ENCODE data around the gene MRAP. TPM values are rescaled to one million over a fixed set of nuclear protein-coding genes. Genes with fewer than 3 reads are reported as not detected.

The MRAP gene
- total and polyA plus RNA-seq, 2 donors (not counting 1 experiment from before 2014, with no cell fraction given), result not detected

DNA sequence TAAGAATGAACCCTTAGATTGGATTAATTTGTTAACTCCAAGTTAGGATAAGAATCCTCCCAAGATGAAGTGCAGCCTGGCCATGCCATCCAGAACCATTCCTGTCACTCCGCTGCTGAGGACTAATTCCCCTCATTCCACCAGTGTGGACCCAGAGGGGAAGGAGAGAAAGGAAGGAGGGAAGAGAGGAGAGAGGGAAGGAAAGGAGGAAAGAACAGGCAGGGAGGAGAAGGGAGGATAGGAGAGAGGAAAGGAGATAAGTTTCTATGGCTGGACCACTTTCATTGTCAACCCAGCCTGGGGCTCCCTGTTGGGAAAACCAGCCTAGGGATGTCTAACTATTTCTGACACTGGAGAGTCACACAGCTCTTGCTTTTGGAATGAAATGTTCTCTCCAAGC, 4.7 kb downstream of the MRAP start:
- CTCF ChIA-PET, result no interaction called here
- peaks cover 0 to 2% of the 10 kb centered on the region in 2 experiments for H3K36me3 ChIP-seq (replicated peaks in 1 of 2; ENCODE audit: control extremely low read depth in 1 of 2, control insufficient read depth in 1 of 2, extremely low read depth in 1 of 2, insufficient read depth in 2 of 2, low read length in 1 of 2)
- POLR2A ChIA-PET, result no interaction called here
- Mint-ChIP-seq H3K27ac (no peak overlapping the region), H3K4me1 (no peaks in the 10 kb centered on the region), H3K4me3 (no peak overlapping the region), H3K27me3 (no peaks in the 10 kb centered on the region), H3K9me3 (ENCODE audit: insufficient read depth) (no peaks in the 10 kb centered on the region)
- H3K4me3 ChIP-seq (ENCODE audit: control extremely low read depth in 1 of 5, extremely low read depth in 1 of 5, insufficient read depth in 1 of 5, low read depth in 2 of 5, low read length in 4 of 5), result no peak overlapping the region
- H3K79me2 ChIP-seq (ENCODE audit: control insufficient read depth, insufficient read depth, low read length), result no peaks in the 10 kb centered on the region
- no CpG with 5 or more reads among the region's 1 CpG for WGBS (ENCODE audit: insufficient coverage)
- no peak overlapping the region for H3K4me2 ChIP-seq (replicated peaks; ENCODE audit: low read depth, low read length, poor library complexity, severe bottlenecking)
- H4K20me1 ChIP-seq (ENCODE audit: control insufficient read depth, insufficient read depth, low read length, poor library complexity, severe bottlenecking), result no peaks in the 10 kb centered on the region
- no peak overlapping the region for H3K27ac ChIP-seq (ENCODE audit: low read length in 2 of 2)
- no peaks in the 10 kb centered on the region for H3K27me3 ChIP-seq (replicated peaks in 1 of 4; ENCODE audit: control extremely low read depth in 1 of 4, control insufficient read depth in 3 of 4, insufficient read depth in 4 of 4, low read length in 3 of 4)
- H2AFZ ChIP-seq (ENCODE audit: insufficient read depth, low read depth, low read length, poor library complexity, severe bottlenecking), result no peak overlapping the region
- no peaks in the 10 kb centered on the region for H3K4me1 ChIP-seq (ENCODE audit: control insufficient read depth in 2 of 2, insufficient read depth in 2 of 2, low read length in 2 of 2)
- no peak overlapping the region for H3K9ac ChIP-seq (ENCODE audit: low read length)
- no peak for TF ChIP-seq EZH2 (IDR thresholded peaks at IDR 0.05; ENCODE audit: borderline replicate concordance, insufficient read depth, low read depth, low read length, poor library complexity, severe bottlenecking)
- TF ChIP-seq CTCF (IDR thresholded peaks at IDR 0.05), result no peak
- no peak for DNase-seq
- ATAC-seq (ENCODE audit: low read depth), result no peak
- intact Hi-C loops (cut with micrococcal nuclease), result no loop called here
- H3K9me3 ChIP-seq (ENCODE audit: control extremely low read depth in 1 of 3, control insufficient read depth in 2 of 3, insufficient read depth in 1 of 3, low read length in 2 of 3), result no peaks in the 10 kb centered on the region

DNA sequence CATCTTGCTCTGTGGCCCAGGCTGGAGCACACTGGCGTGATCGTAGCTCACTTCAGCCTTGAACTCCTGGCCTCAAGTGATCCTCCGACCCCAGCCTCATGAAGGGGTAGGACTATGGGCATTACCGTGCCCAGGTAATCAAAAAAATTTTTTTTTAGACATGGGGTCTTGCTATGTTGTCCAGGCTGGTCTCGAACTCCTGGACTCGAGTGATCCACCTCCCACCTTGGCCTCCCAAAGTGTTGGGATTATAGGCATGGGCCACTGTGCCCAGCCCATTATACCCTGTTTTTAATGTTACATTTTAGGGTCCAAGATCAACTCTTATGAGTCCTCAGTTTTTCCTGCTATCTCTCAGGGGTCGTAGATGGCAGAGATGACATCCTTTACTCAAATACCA, 6.3 kb downstream of the MRAP start:
- no peaks in the 10 kb centered on the region for H3K79me2 ChIP-seq (ENCODE audit: control insufficient read depth, insufficient read depth, low read length)
- H4K20me1 ChIP-seq (ENCODE audit: control insufficient read depth, insufficient read depth, low read length, poor library complexity, severe bottlenecking), result no peaks in the 10 kb centered on the region
- POLR2A ChIA-PET, result no interaction called here
- no peaks in the 10 kb centered on the region for H3K4me1 ChIP-seq (ENCODE audit: control insufficient read depth in 2 of 2, insufficient read depth in 2 of 2, low read length in 2 of 2)
- H3K36me3 ChIP-seq (replicated peaks in 1 of 2; ENCODE audit: control extremely low read depth in 1 of 2, control insufficient read depth in 1 of 2, extremely low read depth in 1 of 2, insufficient read depth in 2 of 2, low read length in 1 of 2), result peaks cover 0 to 2% of the 10 kb centered on the region in 2 experiments
- CTCF ChIA-PET, result no interaction called here
- H3K9ac ChIP-seq (ENCODE audit: low read length), result no peak overlapping the region
- no peaks in the 10 kb centered on the region for H3K9me3 Mint-ChIP-seq (ENCODE audit: insufficient read depth)
- H3K27me3 ChIP-seq (replicated peaks in 1 of 4; ENCODE audit: control extremely low read depth in 1 of 4, control insufficient read depth in 3 of 4, insufficient read depth in 4 of 4, low read length in 3 of 4), result no peaks in the 10 kb centered on the region
- H3K27ac ChIP-seq (ENCODE audit: low read length in 2 of 2), result no peak overlapping the region
- H2AFZ ChIP-seq (ENCODE audit: insufficient read depth, low read depth, low read length, poor library complexity, severe bottlenecking), result no peak overlapping the region
- H3K27me3 Mint-ChIP-seq, result no peaks in the 10 kb centered on the region
- H3K4me1 Mint-ChIP-seq, result no peaks in the 10 kb centered on the region
- H3K4me2 ChIP-seq (replicated peaks; ENCODE audit: low read depth, low read length, poor library complexity, severe bottlenecking), result no peak overlapping the region
- intact Hi-C loops (cut with micrococcal nuclease), result no loop called here
- ATAC-seq (ENCODE audit: low read depth), result no peak
- no peaks in the 10 kb centered on the region for H3K9me3 ChIP-seq (ENCODE audit: control extremely low read depth in 1 of 3, control insufficient read depth in 2 of 3, insufficient read depth in 1 of 3, low read length in 2 of 3)
- 100% methylated on average over 5 of the region's 7 CpGs for WGBS (ENCODE audit: insufficient coverage)
- H3K4me3 ChIP-seq (ENCODE audit: control extremely low read depth in 1 of 5, extremely low read depth in 1 of 5, insufficient read depth in 1 of 5, low read depth in 2 of 5, low read length in 4 of 5), result no peak overlapping the region
- no peak overlapping the region for H3K4me3 Mint-ChIP-seq
- no peak for DNase-seq
- H3K27ac Mint-ChIP-seq, result no peak overlapping the region
- TF ChIP-seq CTCF (IDR thresholded peaks at IDR 0.05) (no peak), EZH2 (IDR thresholded peaks at IDR 0.05; ENCODE audit: borderline replicate concordance, insufficient read depth, low read depth, low read length, poor library complexity, severe bottlenecking) (no peak)

Measured in B cell (primary cell).